GM12872 (cell line): Measurements from ENCODE around the gene ADGRA1.

Experiments used
- TF ChIP-seq, protein P1 (sequence below): IDR thresholded peaks from 3 replicates; pipeline ENCODE4 v1.5.1; 2011; ENCODE audit warnings: low read depth, mild to moderate bottlenecking, low read length, moderate library complexity; ENCODE audit not compliant: insufficient read depth

The ADGRA1 gene

DNA sequence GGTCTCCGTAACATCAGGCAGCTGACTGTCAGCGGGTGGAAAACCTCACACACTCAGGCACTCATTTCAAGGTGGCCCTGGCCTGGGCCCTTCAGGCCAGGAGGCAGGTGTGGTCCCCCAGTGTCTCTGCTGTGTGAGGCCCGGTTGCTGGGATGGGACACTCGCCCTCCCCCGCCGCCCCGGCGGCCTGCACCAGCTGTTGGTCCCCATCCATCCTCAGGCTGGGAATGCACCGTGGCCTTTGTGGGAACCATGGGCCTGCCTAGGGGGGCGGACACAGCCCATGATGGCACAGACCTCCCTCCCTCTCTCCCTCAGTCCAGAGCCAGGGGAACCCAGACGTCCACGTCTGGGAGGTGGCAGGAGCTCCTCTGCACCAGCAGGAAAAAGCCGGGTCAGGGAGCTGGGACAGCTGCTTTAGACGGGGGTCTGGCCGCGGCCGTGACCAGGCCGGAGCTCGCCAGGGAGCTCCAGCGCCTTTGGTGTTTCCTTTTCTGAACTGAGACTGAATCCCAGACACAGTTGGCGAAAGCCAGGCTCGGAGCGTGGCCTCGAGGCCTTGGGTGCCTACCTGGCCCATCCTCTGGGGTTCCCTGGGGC lies 15.7 kb downstream of the ADGRA1 start:
- TF ChIP-seq, protein P1, sequence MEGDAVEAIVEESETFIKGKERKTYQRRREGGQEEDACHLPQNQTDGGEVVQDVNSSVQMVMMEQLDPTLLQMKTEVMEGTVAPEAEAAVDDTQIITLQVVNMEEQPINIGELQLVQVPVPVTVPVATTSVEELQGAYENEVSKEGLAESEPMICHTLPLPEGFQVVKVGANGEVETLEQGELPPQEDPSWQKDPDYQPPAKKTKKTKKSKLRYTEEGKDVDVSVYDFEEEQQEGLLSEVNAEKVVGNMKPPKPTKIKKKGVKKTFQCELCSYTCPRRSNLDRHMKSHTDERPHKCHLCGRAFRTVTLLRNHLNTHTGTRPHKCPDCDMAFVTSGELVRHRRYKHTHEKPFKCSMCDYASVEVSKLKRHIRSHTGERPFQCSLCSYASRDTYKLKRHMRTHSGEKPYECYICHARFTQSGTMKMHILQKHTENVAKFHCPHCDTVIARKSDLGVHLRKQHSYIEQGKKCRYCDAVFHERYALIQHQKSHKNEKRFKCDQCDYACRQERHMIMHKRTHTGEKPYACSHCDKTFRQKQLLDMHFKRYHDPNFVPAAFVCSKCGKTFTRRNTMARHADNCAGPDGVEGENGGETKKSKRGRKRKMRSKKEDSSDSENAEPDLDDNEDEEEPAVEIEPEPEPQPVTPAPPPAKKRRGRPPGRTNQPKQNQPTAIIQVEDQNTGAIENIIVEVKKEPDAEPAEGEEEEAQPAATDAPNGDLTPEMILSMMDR, result no peak

DNA sequence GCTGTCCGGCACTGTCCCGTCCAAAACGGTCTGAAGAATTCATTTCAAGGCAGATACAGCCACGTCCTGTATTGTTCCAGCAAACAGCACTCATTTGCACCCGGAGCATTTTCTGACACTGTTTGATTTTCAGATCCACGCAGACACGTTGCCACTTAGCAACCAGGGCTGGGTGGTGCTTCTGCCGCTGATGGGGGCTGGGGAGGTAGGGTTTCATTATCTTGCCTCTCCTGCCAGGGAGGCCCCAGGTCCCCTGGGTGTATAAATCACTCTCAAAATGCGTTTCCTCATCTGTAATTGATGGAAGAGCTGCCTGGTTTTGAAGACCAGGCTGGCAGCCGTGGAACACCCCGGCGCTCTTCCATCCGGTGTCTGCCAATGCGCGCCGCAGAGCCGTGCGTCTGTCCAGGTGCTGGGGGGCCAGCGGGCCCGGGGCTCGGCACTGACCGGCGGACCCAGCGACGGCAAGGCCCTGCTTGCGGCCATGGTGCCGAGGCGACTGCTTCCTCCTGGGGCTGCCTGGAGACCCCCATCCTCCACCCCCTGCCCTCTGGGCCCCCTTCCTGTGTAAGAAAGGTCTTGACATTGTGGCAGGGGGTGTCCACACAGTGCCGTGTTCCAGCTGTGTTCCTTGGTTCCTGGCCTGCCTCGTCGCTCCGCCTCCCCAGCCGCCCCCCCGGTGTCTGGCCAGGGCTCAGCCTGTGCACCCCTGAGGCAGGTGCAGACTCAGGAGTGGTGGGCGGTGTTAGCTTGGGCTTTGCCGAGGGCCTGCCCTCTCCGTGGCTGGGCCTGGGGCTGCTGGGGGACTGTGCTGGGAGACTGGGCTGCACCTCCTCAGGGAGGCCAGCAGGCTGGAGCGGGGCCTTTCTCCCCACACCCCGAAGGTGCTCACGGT lies 16.6 kb downstream of the ADGRA1 start:
- TF ChIP-seq, protein P1, result no peak

DNA sequence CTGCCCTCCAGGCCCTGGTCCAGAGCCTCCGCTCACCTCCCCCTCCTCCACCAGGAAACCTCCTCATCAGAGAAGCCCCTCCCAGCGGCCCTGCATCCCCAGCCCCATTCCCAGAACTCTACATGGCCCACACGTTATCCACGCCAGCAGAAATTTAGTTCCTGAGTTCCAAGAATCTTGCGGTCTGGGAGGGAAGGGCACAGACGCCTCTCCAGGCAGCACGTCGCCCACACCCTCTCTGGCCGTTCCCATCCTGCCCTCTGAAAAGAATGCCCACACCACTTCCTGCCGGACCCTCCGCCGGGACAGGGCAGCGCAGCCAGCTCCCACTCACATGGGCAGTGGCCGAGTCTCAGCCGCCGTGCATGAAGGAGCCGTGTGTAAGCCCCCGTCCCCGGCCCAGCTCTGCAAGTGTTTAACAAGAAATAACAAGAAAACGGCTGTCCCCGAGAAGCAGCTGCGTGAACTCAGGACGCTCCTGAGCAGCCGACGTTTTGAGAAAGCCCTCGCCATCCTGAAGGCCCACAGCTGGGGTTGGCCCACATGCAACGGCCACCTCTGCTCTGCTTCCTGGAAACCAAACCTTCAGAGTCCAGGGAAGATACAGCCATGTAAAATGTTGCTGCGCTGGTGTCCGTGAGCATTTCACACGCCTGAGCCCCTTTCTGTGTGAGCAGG lies 17.4 kb downstream of the ADGRA1 start:
- TF ChIP-seq, protein P1, result no peak

DNA sequence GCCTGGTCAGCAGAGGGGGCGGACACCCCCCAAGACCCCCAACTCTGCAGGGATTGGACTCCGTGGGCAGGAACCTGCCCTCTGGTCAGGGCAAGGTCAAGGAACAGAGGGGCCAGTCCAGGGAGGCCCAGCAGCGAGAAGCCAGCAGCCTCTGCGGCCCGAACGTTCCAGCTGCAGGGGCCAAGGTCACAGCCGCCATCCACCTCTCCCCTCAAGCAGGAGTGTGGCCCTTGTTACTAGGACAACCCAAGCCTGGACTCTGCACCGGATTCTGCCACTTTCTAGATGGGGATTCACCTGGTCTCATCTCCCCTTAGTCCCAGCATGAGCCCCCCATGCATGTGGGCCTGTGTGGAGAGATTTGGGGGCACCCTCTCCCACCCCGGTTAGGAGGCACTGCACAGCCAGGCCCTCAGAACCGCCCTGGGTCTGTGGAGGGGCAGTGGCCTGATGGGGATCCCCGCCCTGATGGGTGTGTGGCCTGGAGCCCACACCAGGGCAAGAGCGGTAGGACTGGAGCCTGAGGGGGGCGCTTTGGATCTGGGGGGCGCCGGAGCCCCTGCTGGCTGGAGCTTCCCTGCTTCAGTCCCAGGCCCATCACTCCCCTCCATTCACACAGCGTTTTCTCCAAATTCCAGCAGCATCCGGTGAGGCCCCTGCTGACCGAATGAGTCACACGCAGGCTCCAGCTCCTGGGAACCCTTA lies 18.1 kb downstream of the ADGRA1 start:
- TF ChIP-seq, protein P1, result no peak

DNA sequence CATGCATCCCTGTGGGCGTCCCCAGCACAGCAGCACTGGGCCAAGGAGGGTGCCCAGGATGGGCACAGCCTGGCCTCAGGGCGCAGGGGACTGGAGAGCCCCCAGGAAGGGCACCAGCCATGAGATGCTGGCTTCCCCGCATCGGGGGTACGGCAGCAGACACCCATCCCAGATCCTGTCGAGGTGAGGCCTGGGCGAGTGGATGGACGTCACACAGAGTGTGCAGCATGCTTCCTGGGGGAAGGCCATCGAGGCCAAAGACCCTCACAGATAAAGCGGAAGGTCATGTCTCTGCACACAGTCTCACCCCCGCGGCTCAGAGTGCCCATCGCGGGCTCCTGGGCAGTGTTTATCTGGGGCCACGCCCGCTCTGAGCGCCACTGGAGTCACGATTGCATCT lies 18.8 kb downstream of the ADGRA1 start:
- TF ChIP-seq, protein P1, result no peak

DNA sequence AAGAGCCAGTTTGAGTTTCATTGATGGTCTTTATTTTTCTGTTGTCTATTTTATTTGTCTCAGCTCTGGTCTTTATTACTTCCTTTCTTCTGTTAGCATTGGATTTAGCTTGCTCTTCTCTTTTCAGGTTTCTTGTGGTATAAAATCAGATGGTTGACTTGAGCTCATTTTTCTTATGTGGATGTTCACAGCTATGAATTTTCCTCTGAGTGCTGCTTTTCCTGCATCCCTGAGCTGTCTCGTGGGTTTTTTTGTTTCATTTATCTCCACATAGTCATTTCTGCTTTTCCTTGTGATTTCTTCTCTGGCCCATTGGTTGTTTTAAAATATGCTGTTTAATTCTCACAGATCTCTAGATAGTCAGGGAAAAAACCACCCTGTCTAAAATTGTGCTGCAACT lies 19.7 kb downstream of the ADGRA1 start:
- TF ChIP-seq, protein P1, result no peak

DNA sequence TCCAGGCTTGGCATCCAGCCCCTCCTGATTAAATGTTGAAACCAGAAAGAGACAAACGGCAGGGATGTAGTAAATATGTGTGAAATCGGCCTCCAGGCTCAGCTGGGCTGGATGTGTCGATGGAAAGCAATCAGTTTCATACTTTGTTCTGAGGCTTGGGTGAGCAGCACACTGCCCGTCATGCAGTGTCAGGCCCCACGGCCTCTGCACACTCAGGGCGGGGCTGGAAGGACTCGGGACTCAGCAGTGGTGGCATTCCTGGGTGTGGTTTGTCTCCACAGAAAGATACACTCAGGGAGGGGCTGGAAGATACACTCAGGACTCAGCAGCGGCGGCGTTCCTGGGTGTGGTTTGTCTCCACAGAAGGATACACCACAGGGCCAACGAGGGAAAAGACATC lies 22.0 kb downstream of the ADGRA1 start:
- TF ChIP-seq, protein P1, result no peak
